NT2/D1 (cell line): ENCODE measurements around the gene ZSWIM6.

Source experiments
- DNase-seq: peaks from one replicate; pipeline ENCODE4 v3.0.0-alpha.2; 2011; ENCODE audit warnings: low read depth, low spot score
- H3K27me3 ChIP-seq: 2 replicates; pipeline ENCODE4 v1.6.0; 2011; ENCODE audit warnings: mild to moderate bottlenecking; ENCODE audit not compliant: insufficient read length, insufficient read depth
- H3K36me3 ChIP-seq: 2 replicates; pipeline ENCODE4 v1.6.1; 2011; ENCODE audit warnings: mild to moderate bottlenecking, low read length, mixed read lengths; ENCODE audit not compliant: insufficient read depth, insufficient read length
- H3K4me1 ChIP-seq: 2 replicates; pipeline ENCODE4 v1.5.1; 2011; ENCODE audit not compliant: insufficient read depth, insufficient read length
- H3K4me3 ChIP-seq: 2 replicates; pipeline ENCODE4 v1.5.1; 2011; ENCODE audit warnings: low read depth; ENCODE audit not compliant: insufficient read length
- H3K9ac ChIP-seq: 2 replicates; pipeline ENCODE4 v1.6.0; 2011; ENCODE audit warnings: low read depth; ENCODE audit not compliant: insufficient read length
- H3K9me3 ChIP-seq: 2 replicates; pipeline ENCODE4 v1.5.1; 2011; ENCODE audit warnings: mild to moderate bottlenecking, low read length; ENCODE audit not compliant: insufficient read depth
- SUZ12 ChIP-seq: IDR thresholded peaks from 2 replicates; pipeline ENCODE4 v1.6.1; 2011; ENCODE audit not compliant: insufficient read length, insufficient read depth; ENCODE audit errors: extremely low read depth
- YY1 ChIP-seq: IDR thresholded peaks from 2 replicates; pipeline ENCODE4 v1.6.1; 2011; ENCODE audit not compliant: insufficient read length, insufficient read depth
- ZNF274 ChIP-seq: IDR thresholded peaks from 2 replicates; pipeline ENCODE4 v1.6.1; 2011; ENCODE audit warnings: mild to moderate bottlenecking, low read depth, low read length

Gene ZSWIM6

DNA sequence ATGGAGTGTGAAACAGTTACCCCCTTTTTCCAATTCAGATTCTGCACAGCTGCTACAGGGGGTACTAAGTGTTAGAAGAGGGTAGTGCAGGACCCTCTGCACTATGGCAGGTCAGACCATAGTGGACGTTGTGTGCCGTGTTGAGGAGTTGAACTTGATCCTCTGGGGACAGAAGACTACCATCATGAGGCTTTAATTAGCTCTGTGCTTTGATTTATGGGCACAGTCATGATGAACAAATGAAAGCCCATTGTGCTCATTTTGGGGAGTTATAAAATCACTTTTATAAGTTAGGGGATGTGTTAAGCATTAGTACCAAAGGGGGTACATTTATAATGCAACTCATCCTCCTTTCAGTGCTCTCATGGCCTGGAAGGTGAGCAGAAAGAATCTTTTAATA, 62.7 kb downstream of the ZSWIM6 start:
- H3K9ac ChIP-seq, result no peak overlapping the region
- TF ChIP-seq ZNF274, result no peak
- no peak overlapping the region for H3K4me3 ChIP-seq
- H3K9me3 ChIP-seq, result peaks cover 7% of the 10 kb centered on the region; the same call in 1 of the 2 replicates
- H3K27me3 ChIP-seq, result no peaks in the 10 kb centered on the region
- H3K36me3 ChIP-seq, result peaks cover 7% of the 10 kb centered on the region
- H3K4me1 ChIP-seq, result no peaks in the 10 kb centered on the region
- DNase-seq, result no peak

- Histone ChIP-seq H3K9me3 (peaks cover 7% of the 10 kb centered on the region; the same call in 1 of the 2 replicates), H3K27me3 (no peaks in the 10 kb centered on the region), H3K9ac (no peak overlapping the region), H3K4me1 (no peaks in the 10 kb centered on the region), H3K4me3 (no peak overlapping the region), H3K36me3 (no peaks in the 10 kb centered on the region)
- no peak for TF ChIP-seq YY1
- no peak for TF ChIP-seq ZNF274
- no peak for TF ChIP-seq SUZ12
- DNase-seq, result no peak
These were observed 65.2 kb downstream of the ZSWIM6 start for GRCh38 chr5:61397238-61397637.

- H3K9me3 ChIP-seq, result peaks cover 7% of the 10 kb centered on the region; the same call in 1 of the 2 replicates
These were observed 65.9 kb downstream of the ZSWIM6 start for GRCh38 chr5:61397937-61398336.

DNA sequence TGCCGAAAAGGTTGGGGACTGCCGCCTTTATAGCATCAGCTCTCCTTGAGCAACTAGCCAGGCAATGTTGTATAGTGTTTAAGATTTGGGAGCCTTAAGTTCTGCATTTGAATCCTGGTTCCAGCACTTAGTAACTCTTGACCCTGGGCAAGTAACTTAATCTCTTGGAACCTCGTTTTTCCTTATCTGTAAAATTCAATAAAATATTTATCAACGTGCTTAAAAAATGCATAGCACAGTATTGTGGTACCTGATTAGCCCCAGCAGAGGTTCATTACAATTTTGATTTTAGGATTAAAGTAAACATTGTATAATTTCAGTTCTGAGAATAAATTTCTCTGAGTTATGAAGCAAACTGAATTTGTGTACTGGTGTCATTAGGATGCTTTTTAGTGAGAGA, 66.4 kb downstream of the ZSWIM6 start:
- TF ChIP-seq YY1, result no peak
- Histone ChIP-seq H3K9ac (no peak overlapping the region), H3K4me1 (no peaks in the 10 kb centered on the region), H3K9me3 (peaks cover 7% of the 10 kb centered on the region; the same call in 1 of the 2 replicates), H3K36me3 (no peaks in the 10 kb centered on the region), H3K27me3 (no peaks in the 10 kb centered on the region), H3K4me3 (no peak overlapping the region)
- no peak for DNase-seq

More at GRCh38 chr5:61397937-61398336, 65.9 kb downstream of the ZSWIM6 start:
- Histone ChIP-seq H3K4me3 (no peak overlapping the region), H3K4me1 (no peaks in the 10 kb centered on the region), H3K27me3 (no peaks in the 10 kb centered on the region), H3K36me3 (no peaks in the 10 kb centered on the region), H3K9ac (no peak overlapping the region)
- DNase-seq, result no peak
- TF ChIP-seq YY1 (no peak), ZNF274 (no peak), SUZ12 (no peak)

DNA sequence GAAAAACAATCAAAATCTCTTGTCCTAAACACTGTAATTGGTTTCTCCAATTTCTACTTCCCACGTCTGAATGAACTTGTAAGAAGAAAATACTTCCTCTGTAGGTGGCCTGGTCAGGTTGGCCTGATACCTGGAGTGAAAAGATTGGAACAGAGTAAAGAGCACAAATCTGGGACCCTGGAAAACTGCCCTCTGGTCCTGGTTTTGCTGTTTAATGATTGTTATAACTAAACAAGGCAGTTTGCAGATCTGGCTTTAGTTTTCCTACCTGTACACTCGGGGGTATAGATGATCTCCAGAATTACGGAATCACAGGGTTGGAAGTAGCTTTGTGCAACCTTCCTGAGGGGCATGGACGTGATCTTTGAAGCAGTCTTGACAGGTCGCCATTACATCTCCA, 67.6 kb downstream of the ZSWIM6 start:
- no peaks in the 10 kb centered on the region for H3K27me3 ChIP-seq

GRCh38 chr5:61401726-61402125, 69.7 kb downstream of the ZSWIM6 start:
- Histone ChIP-seq H3K27me3 (no peaks in the 10 kb centered on the region), H3K9me3 (peaks cover 7% of the 10 kb centered on the region; the same call in 1 of the 2 replicates), H3K4me1 (no peaks in the 10 kb centered on the region), H3K36me3 (no peaks in the 10 kb centered on the region), H3K9ac (no peak overlapping the region), H3K4me3 (no peak overlapping the region)
- no peak for DNase-seq
- no peak for TF ChIP-seq ZNF274
- no peak for TF ChIP-seq YY1
- TF ChIP-seq SUZ12, result no peak

More for the DNA sequence above, 67.6 kb downstream of the ZSWIM6 start:
- Histone ChIP-seq H3K9ac (no peak overlapping the region), H3K4me3 (no peak overlapping the region), H3K4me1 (no peaks in the 10 kb centered on the region), H3K36me3 (no peaks in the 10 kb centered on the region), H3K9me3 (peaks cover 7% of the 10 kb centered on the region; the same call in 1 of the 2 replicates)
- DNase-seq, result no peak
- TF ChIP-seq SUZ12, result no peak
- TF ChIP-seq YY1, result no peak

DNA sequence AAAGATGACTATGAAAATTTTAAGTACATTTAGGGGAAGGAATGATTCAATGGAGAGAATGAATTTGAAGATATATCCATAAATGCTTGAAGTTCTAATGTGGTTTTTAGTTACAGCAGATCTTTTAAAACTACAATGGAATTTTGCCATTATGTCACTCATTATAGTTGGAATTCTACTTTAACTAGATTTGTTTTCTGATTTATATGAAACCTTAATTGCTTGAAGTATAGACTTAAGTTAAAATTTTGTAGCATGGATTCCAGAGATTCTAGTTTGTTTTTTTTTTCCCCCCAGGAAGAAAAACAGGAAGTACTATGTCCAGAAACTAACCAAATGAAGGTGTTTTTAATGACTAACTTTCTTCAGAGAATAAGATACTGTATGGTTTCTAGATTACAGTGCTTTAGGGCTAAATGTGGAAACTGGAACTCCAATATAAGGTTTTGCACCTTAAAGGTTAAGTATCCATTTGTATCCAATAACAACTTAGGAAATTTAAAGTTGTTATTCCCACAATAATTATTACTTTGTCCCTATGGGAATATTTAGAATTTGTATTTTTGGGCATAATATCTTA, 70.3 kb downstream of the ZSWIM6 start:
- no peaks in the 10 kb centered on the region for H3K4me1 ChIP-seq
- H3K9me3 ChIP-seq, result peaks cover 7% of the 10 kb centered on the region; the same call in 1 of the 2 replicates
- TF ChIP-seq YY1 (no peak), ZNF274 (no peak), SUZ12 (no peak)
- H3K36me3 ChIP-seq, result no peaks in the 10 kb centered on the region
- DNase-seq, result no peak
- no peak overlapping the region for H3K9ac ChIP-seq
- H3K27me3 ChIP-seq, result no peaks in the 10 kb centered on the region
- no peak overlapping the region for H3K4me3 ChIP-seq
